ENCODE measurements around the gene NHEJ1. TPM values are rescaled to one million over a fixed set of nuclear protein-coding genes. Genes with fewer than 3 reads are reported as not detected.

The NHEJ1 gene
- total RNA-seq, 1 experiment from 2014 or later = 16.4 TPM

- Histone ChIP-seq H3K27me3 (ENCODE audit: insufficient read depth, low read length) (peaks cover 16% of the 10 kb centered on the region; the same call in 1 of the 2 replicates), H3K9me2 (ENCODE audit: insufficient read depth) (no peaks in the 10 kb centered on the region), H3K79me2 (ENCODE audit: insufficient read depth, low read length) (no peaks in the 10 kb centered on the region), H4K20me1 (ENCODE audit: insufficient read depth) (no peaks in the 10 kb centered on the region), H3K9ac (ENCODE audit: low read length) (no peak overlapping the region), H2AFZ (ENCODE audit: low read depth, low read length, poor library complexity, severe bottlenecking) (no peak overlapping the region), H3K36me3 (ENCODE audit: control insufficient read depth in 1 of 2, insufficient read depth in 2 of 2, low read length in 2 of 2) (no peaks in the 10 kb centered on the region), H3K4me3 (replicated peaks in 1 of 2; ENCODE audit: low read depth in 1 of 2, low read length in 2 of 2) (no peak overlapping the region), H3K4me1 (ENCODE audit: control insufficient read depth in 1 of 2, insufficient read depth in 2 of 2, low read length in 2 of 2) (no peaks in the 10 kb centered on the region), H3K9me3 (ENCODE audit: control insufficient read depth in 1 of 2, insufficient read depth in 1 of 2, low read depth in 1 of 2, low read length in 2 of 2) (no peaks in the 10 kb centered on the region), H3K27ac (ENCODE audit: low read depth, low read length) (no peak overlapping the region), H3K4me2 (ENCODE audit: low read length) (no peak overlapping the region)
- ChIA-PET RAD21 (ENCODE audit: low non-redundant PET in 1 of 2, low total read pairs in 2 of 2, uncharacterized antibody in 2 of 2, unreplicated experiment in 2 of 2) (interaction anchor here in 1 of 2 experiments (2.3 kb wide), 1 partner anchor 95 kb away, joined by 12 read pairs; no protein-coding TSS in a partner anchor), POLR2A (no interaction called here), CTCF (interaction anchor here (1.1 to 2.8 kb wide), 6 partner anchors 10 to 96 kb away, joined by 3 to 45 read pairs (median 7); no protein-coding TSS in a partner anchor)
- TF ChIP-seq YY1 (IDR thresholded peaks at IDR 0.05; ENCODE audit: extremely low read depth, insufficient replicate concordance, low read depth, low read length) (no peak), SP1 (IDR thresholded peaks at IDR 0.05; ENCODE audit: low read depth) (no peak), EZH2 (IDR thresholded peaks at IDR 0.05) (no peak), POLR2A (IDR thresholded peaks at IDR 0.05; ENCODE audit: borderline replicate concordance, extremely low read depth, insufficient read depth, insufficient read length) (no peak), ATF3 (IDR thresholded peaks at IDR 0.05) (no peak), RAD21 (IDR thresholded peaks at IDR 0.05; ENCODE audit: low read depth) (no peak), FOSL1 (IDR thresholded peaks at IDR 0.05; ENCODE audit: low read depth) (no peak), EZH2phosphoT487 (IDR thresholded peaks at IDR 0.05; ENCODE audit: borderline replicate concordance) (no peak), ZNF274 (IDR thresholded peaks at IDR 0.05; ENCODE audit: low read depth, low read length) (no peak), EGR1 (IDR thresholded peaks at IDR 0.05; ENCODE audit: low read depth) (no peak), ZFX (IDR thresholded peaks at IDR 0.05) (no peak)
- no peak for ATAC-seq
- intact Hi-C loops (cut with micrococcal nuclease) = loop anchor here (5.0 kb wide), 1 partner anchor 238 kb away; no protein-coding TSS in a partner anchor
- DNase-seq (ENCODE audit: low read depth, low spot score) = no peak
- no TSS peak for BruUV-seq (replicated peaks)
Observed at GRCh38 chr2:219059375-219059724, 101.3 kb downstream of the NHEJ1 start.

All from HCT116 (cell line).